ENCODE data around the gene TRIP6. TPM values are rescaled to one million over a fixed set of nuclear protein-coding genes. Genes with fewer than 3 reads are reported as not detected.
A peak's percentile ranks its signal among the peaks of the same experiment; 100 is the strongest.

Gene TRIP6
- total and polyA plus RNA-seq, 3 experiments from 2014 or later = 2.0 to 37.7 (median 36.8) TPM

- no peak for DNase-seq
- no peaks in the 10 kb centered on the region for H3K27me3 ChIP-seq (ENCODE audit: insufficient read depth, low read length, poor library complexity, severe bottlenecking)
- POLR2A ChIA-PET = interaction anchor here (4.3 kb wide), 1 partner anchor 9 kb away, joined by 102 read pairs; the partner anchor contains the start of gene UFSP1
- Mint-ChIP-seq H3K4me1 (peaks cover 50 to 68% (median 61%) of the 10 kb centered on the region in 3 donors), H3K4me3 (peak overlapping the region in 6 of 7 donors; percentile 1 to 63 (median 46)), H3K9me3 (no peaks in the 10 kb centered on the region), H3K27ac (peak overlapping the region in 6 of 8 donors; percentile 29 to 79 (median 67)), H3K27me3 (peaks cover 0 to 2% of the 10 kb centered on the region in 2 donors), H3K36me3 (peaks cover 4 to 75% (median 14%) of the 10 kb centered on the region in 3 donors)
- peaks cover 29% of the 10 kb centered on the region for H3K4me1 ChIP-seq (ENCODE audit: insufficient read depth, low read length)
- CTCF ChIA-PET = interaction anchor here (6.1 kb wide), 1 partner anchor 10 kb away, joined by 48 read pairs; the partner anchor contains the start of gene UFSP1
- H3K36me3 ChIP-seq (ENCODE audit: insufficient read depth, low read length) = peaks cover 32% of the 10 kb centered on the region
- H3K4me3 ChIP-seq (ENCODE audit: low read length) = no peak overlapping the region
- H3K27ac ChIP-seq (ENCODE audit: low read depth, low read length) = no peak overlapping the region
- no peaks in the 10 kb centered on the region for H3K9me3 ChIP-seq (ENCODE audit: low read length)
Observed at GRCh38 chr7:100878685-100879084, 11.5 kb downstream of the TRIP6 start.

- Histone ChIP-seq H3K36me3 (ENCODE audit: insufficient read depth, low read length) (peaks cover 42% of the 10 kb centered on the region), H3K4me1 (ENCODE audit: insufficient read depth, low read length) (peaks cover 21% of the 10 kb centered on the region), H3K4me3 (ENCODE audit: low read length) (no peak overlapping the region), H3K9me3 (ENCODE audit: low read length) (no peaks in the 10 kb centered on the region), H3K27ac (ENCODE audit: low read depth, low read length) (no peak overlapping the region), H3K27me3 (ENCODE audit: insufficient read depth, low read length, poor library complexity, severe bottlenecking) (no peaks in the 10 kb centered on the region)
- H3K27ac Mint-ChIP-seq = peak overlapping the region in 6 of 8 donors; percentile 42 to 92 (median 51)
- no peak for DNase-seq
- peaks cover 46 to 64% (median 64%) of the 10 kb centered on the region in 3 donors for H3K4me1 Mint-ChIP-seq
- peaks cover 7 to 84% (median 14%) of the 10 kb centered on the region in 3 donors for H3K36me3 Mint-ChIP-seq
- CTCF ChIA-PET = no interaction called here
- POLR2A ChIA-PET = interaction anchor here (0.6 to 0.9 kb wide), 2 partner anchors 12 to 451 kb away, joined by 3 to 6 read pairs; partner anchors contain the start of gene TRIP6
- H3K4me3 Mint-ChIP-seq = peak overlapping the region in 1 of 7 donors; percentile 16
- peaks cover 0 to 2% of the 10 kb centered on the region in 2 donors for H3K27me3 Mint-ChIP-seq
- no peaks in the 10 kb centered on the region for H3K9me3 Mint-ChIP-seq
Observed at GRCh38 chr7:100879685-100880261, 12.6 kb downstream of the TRIP6 start.

GRCh38 chr7:100880645-100881044, 13.5 kb downstream of the TRIP6 start:
- no peak for DNase-seq
- Histone ChIP-seq H3K4me1 (ENCODE audit: insufficient read depth, low read length) (peaks cover 20% of the 10 kb centered on the region), H3K9me3 (ENCODE audit: low read length) (no peaks in the 10 kb centered on the region), H3K27me3 (ENCODE audit: insufficient read depth, low read length, poor library complexity, severe bottlenecking) (no peaks in the 10 kb centered on the region), H3K27ac (ENCODE audit: low read depth, low read length) (no peak overlapping the region), H3K4me3 (ENCODE audit: low read length) (no peak overlapping the region), H3K36me3 (ENCODE audit: insufficient read depth, low read length) (peaks cover 51% of the 10 kb centered on the region)
- POLR2A ChIA-PET = interaction anchor here (0.9 kb wide), 1 partner anchor 13 kb away, joined by 3 read pairs; the partner anchor contains the start of gene TRIP6
- Mint-ChIP-seq H3K4me3 (no peak overlapping the region), H3K4me1 (peaks cover 46 to 65% (median 64%) of the 10 kb centered on the region in 3 donors), H3K36me3 (peaks cover 13 to 86% (median 17%) of the 10 kb centered on the region in 3 donors), H3K27ac (peak overlapping the region in 3 of 8 donors; percentile 27 to 47 (median 44)), H3K27me3 (peaks cover 0 to 2% of the 10 kb centered on the region in 2 donors), H3K9me3 (no peaks in the 10 kb centered on the region)
- CTCF ChIA-PET = no interaction called here

- no peak for DNase-seq
- H3K27me3 ChIP-seq (ENCODE audit: insufficient read depth, low read length, poor library complexity, severe bottlenecking) = no peaks in the 10 kb centered on the region
- Mint-ChIP-seq H3K27me3 (peaks cover 0 to 2% of the 10 kb centered on the region in 2 donors), H3K27ac (peak overlapping the region in 4 of 8 donors; percentile 14 to 89 (median 66)), H3K4me3 (peak overlapping the region in 1 of 7 donors; percentile 74), H3K36me3 (peaks cover 17 to 89% (median 21%) of the 10 kb centered on the region in 3 donors), H3K4me1 (peaks cover 45 to 66% (median 66%) of the 10 kb centered on the region in 3 donors), H3K9me3 (no peaks in the 10 kb centered on the region)
- peaks cover 56% of the 10 kb centered on the region for H3K36me3 ChIP-seq (ENCODE audit: insufficient read depth, low read length)
- no peaks in the 10 kb centered on the region for H3K9me3 ChIP-seq (ENCODE audit: low read length)
- POLR2A ChIA-PET = interaction anchor here (0.9 kb wide), 1 partner anchor 14 kb away, joined by 3 read pairs; the partner anchor contains the start of gene TRIP6
- H3K4me3 ChIP-seq (ENCODE audit: low read length) = no peak overlapping the region
- CTCF ChIA-PET = no interaction called here
- peaks cover 17% of the 10 kb centered on the region for H3K4me1 ChIP-seq (ENCODE audit: insufficient read depth, low read length)
- no peak overlapping the region for H3K27ac ChIP-seq (ENCODE audit: low read depth, low read length)
Observed at GRCh38 chr7:100881136-100881535, 13.9 kb downstream of the TRIP6 start.

- Mint-ChIP-seq H3K36me3 (peaks cover 19 to 92% (median 23%) of the 10 kb centered on the region in 3 donors), H3K4me1 (peaks cover 42 to 68% (median 67%) of the 10 kb centered on the region in 3 donors), H3K27me3 (peaks cover 0 to 2% of the 10 kb centered on the region in 2 donors), H3K4me3 (no peak overlapping the region), H3K9me3 (no peaks in the 10 kb centered on the region), H3K27ac (peak overlapping the region in 3 of 8 donors; percentile 51 to 87 (median 51))
- Histone ChIP-seq H3K4me3 (ENCODE audit: low read length) (no peak overlapping the region), H3K36me3 (ENCODE audit: insufficient read depth, low read length) (peaks cover 58% of the 10 kb centered on the region), H3K27ac (ENCODE audit: low read depth, low read length) (no peak overlapping the region), H3K27me3 (ENCODE audit: insufficient read depth, low read length, poor library complexity, severe bottlenecking) (no peaks in the 10 kb centered on the region), H3K9me3 (ENCODE audit: low read length) (no peaks in the 10 kb centered on the region), H3K4me1 (ENCODE audit: insufficient read depth, low read length) (peaks cover 17% of the 10 kb centered on the region)
- CTCF ChIA-PET = no interaction called here
- DNase-seq = peak in 1 of 5 donors; percentile 37
- POLR2A ChIA-PET = no interaction called here
Observed at GRCh38 chr7:100882201-100882600, 15.0 kb downstream of the TRIP6 start.

- H3K4me1 ChIP-seq (ENCODE audit: insufficient read depth, low read length) = peaks cover 24% of the 10 kb centered on the region
- peaks cover 61% of the 10 kb centered on the region for H3K36me3 ChIP-seq (ENCODE audit: insufficient read depth, low read length)
- peak overlapping the region in 1 of 7 donors; percentile 74 for H3K4me3 Mint-ChIP-seq
- no peaks in the 10 kb centered on the region for H3K9me3 Mint-ChIP-seq
- peak overlapping the region in 6 of 8 donors; percentile 79 to 98 (median 87) for H3K27ac Mint-ChIP-seq
- H3K36me3 Mint-ChIP-seq = peaks cover 25 to 94% (median 29%) of the 10 kb centered on the region in 3 donors
- peak in 1 of 5 donors; percentile 41 for DNase-seq
- peaks cover 48 to 71% (median 70%) of the 10 kb centered on the region in 3 donors for H3K4me1 Mint-ChIP-seq
- H3K27me3 Mint-ChIP-seq = peaks cover 0 to 2% of the 10 kb centered on the region in 2 donors
- ChIA-PET POLR2A (no interaction called here), CTCF (no interaction called here)
- no peak overlapping the region for H3K27ac ChIP-seq (ENCODE audit: low read depth, low read length)
- H3K27me3 ChIP-seq (ENCODE audit: insufficient read depth, low read length, poor library complexity, severe bottlenecking) = no peaks in the 10 kb centered on the region
- no peak overlapping the region for H3K4me3 ChIP-seq (ENCODE audit: low read length)
- no peaks in the 10 kb centered on the region for H3K9me3 ChIP-seq (ENCODE audit: low read length)
Observed at GRCh38 chr7:100882785-100883526, 15.8 kb downstream of the TRIP6 start.

- CTCF ChIA-PET = interaction anchor here (1.5 kb wide), 1 partner anchor 10 kb away, joined by 3 read pairs; no protein-coding TSS in a partner anchor
- Mint-ChIP-seq H3K4me3 (peak overlapping the region; percentile 71 to 93 (median 78)), H3K27ac (peak overlapping the region; percentile 88 to 98 (median 92)), H3K9me3 (no peaks in the 10 kb centered on the region), H3K4me1 (peaks cover 38 to 64% (median 58%) of the 10 kb centered on the region in 3 donors), H3K27me3 (peaks cover 0 to under 1% of the 10 kb centered on the region in 2 donors), H3K36me3 (peaks cover 25 to 84% (median 26%) of the 10 kb centered on the region in 3 donors)
- Histone ChIP-seq H3K4me1 (ENCODE audit: insufficient read depth, low read length) (peaks cover 33% of the 10 kb centered on the region), H3K4me3 (ENCODE audit: low read length) (no peak overlapping the region), H3K36me3 (ENCODE audit: insufficient read depth, low read length) (peaks cover 61% of the 10 kb centered on the region), H3K27ac (ENCODE audit: low read depth, low read length) (peak overlapping the region; percentile 70), H3K27me3 (ENCODE audit: insufficient read depth, low read length, poor library complexity, severe bottlenecking) (no peaks in the 10 kb centered on the region), H3K9me3 (ENCODE audit: low read length) (no peaks in the 10 kb centered on the region)
- DNase-seq = peak in 4 of 5 donors; percentile 64 to 87 (median 78)
- POLR2A ChIA-PET = interaction anchor here (0.6 to 1.0 kb wide), 2 partner anchors 10 to 783 kb away, joined by 7 to 8 read pairs; partner anchors contain the start of gene SRRT
Observed at GRCh38 chr7:100884736-100885439, 17.7 kb downstream of the TRIP6 start.
